Measurements from ENCODE around the gene RAG2.
A peak's percentile ranks its signal among the peaks of the same experiment; 100 is the strongest.

The RAG2 gene

GRCh38 chr11:36586543-36586942 is 11.5 kb downstream of the RAG2 start:
- no peaks in the 10 kb centered on the region for H3K4me1 ChIP-seq
- no peak overlapping the region for H3K4me3 ChIP-seq
- no peak for DNase-seq (ENCODE audit: low spot score in 2 of 2)
- peaks cover 18% of the 10 kb centered on the region for H3K27me3 ChIP-seq (ENCODE audit: low read depth)
- in situ Hi-C loops (cut with MboI; ENCODE audit: low sequenced_read_pairs): no loop called here
- H3K36me3 ChIP-seq (replicated peaks): no peaks in the 10 kb centered on the region
- H3K9me3 ChIP-seq: no peaks in the 10 kb centered on the region

GRCh38 chr11:36583667-36584066 is 14.4 kb downstream of the RAG2 start:
- Histone ChIP-seq H3K4me3 (no peak overlapping the region), H3K27me3 (ENCODE audit: low read depth) (no peaks in the 10 kb centered on the region; the same call in 1 of the 2 replicates), H3K36me3 (replicated peaks) (no peaks in the 10 kb centered on the region), H3K4me1 (no peaks in the 10 kb centered on the region), H3K9me3 (no peaks in the 10 kb centered on the region)
- in situ Hi-C loops (cut with MboI; ENCODE audit: low sequenced_read_pairs): no loop called here
- no peak for DNase-seq (ENCODE audit: low spot score in 2 of 2)

- Histone ChIP-seq H3K4me1 (no peaks in the 10 kb centered on the region), H3K36me3 (replicated peaks) (no peaks in the 10 kb centered on the region), H3K9me3 (no peaks in the 10 kb centered on the region), H3K27me3 (ENCODE audit: low read depth) (no peaks in the 10 kb centered on the region; the same call in 1 of the 2 replicates), H3K4me3 (no peak overlapping the region)
- no peak for DNase-seq (ENCODE audit: low spot score in 2 of 2)
- in situ Hi-C loops (cut with MboI; ENCODE audit: low sequenced_read_pairs): no loop called here
Measured at GRCh38 chr11:36581536-36581935, 16.5 kb downstream of the RAG2 start.

- H3K4me1 ChIP-seq: no peaks in the 10 kb centered on the region
- no peaks in the 10 kb centered on the region for H3K36me3 ChIP-seq (replicated peaks)
- H3K9me3 ChIP-seq: no peaks in the 10 kb centered on the region
- in situ Hi-C loops (cut with MboI; ENCODE audit: low sequenced_read_pairs): no loop called here
- no peak overlapping the region for H3K4me3 ChIP-seq
- no peaks in the 10 kb centered on the region for H3K27me3 ChIP-seq (ENCODE audit: low read depth)
- no peak for DNase-seq (ENCODE audit: low spot score in 2 of 2)
Measured at GRCh38 chr11:36578458-36578857, 19.6 kb downstream of the RAG2 start.

- no peak overlapping the region for H3K4me3 ChIP-seq
- no peaks in the 10 kb centered on the region for H3K9me3 ChIP-seq
- H3K27me3 ChIP-seq (ENCODE audit: low read depth): peaks cover 2% of the 10 kb centered on the region; the same call in 1 of the 2 replicates
- no peaks in the 10 kb centered on the region for H3K4me1 ChIP-seq
- in situ Hi-C loops (cut with MboI; ENCODE audit: low sequenced_read_pairs): no loop called here
- DNase-seq (ENCODE audit: low spot score in 2 of 2): no peak
- H3K36me3 ChIP-seq (replicated peaks): no peaks in the 10 kb centered on the region
Measured at GRCh38 chr11:36577859-36578258, 20.2 kb downstream of the RAG2 start.

- no peak for DNase-seq (ENCODE audit: low spot score in 2 of 2)
- H3K9me3 ChIP-seq: no peaks in the 10 kb centered on the region
- no peaks in the 10 kb centered on the region for H3K4me1 ChIP-seq
- in situ Hi-C loops (cut with MboI; ENCODE audit: low sequenced_read_pairs): no loop called here
- no peaks in the 10 kb centered on the region for H3K36me3 ChIP-seq (replicated peaks)
- H3K4me3 ChIP-seq: no peak overlapping the region
- H3K27me3 ChIP-seq (ENCODE audit: low read depth): peaks cover 4% of the 10 kb centered on the region
Measured at GRCh38 chr11:36577373-36577772, 20.7 kb downstream of the RAG2 start.

- H3K4me1 ChIP-seq: no peaks in the 10 kb centered on the region
- no peak overlapping the region for H3K4me3 ChIP-seq
- in situ Hi-C loops (cut with MboI; ENCODE audit: low sequenced_read_pairs): no loop called here
- H3K36me3 ChIP-seq (replicated peaks): no peaks in the 10 kb centered on the region
- peaks cover 9% of the 10 kb centered on the region for H3K27me3 ChIP-seq (ENCODE audit: low read depth)
- H3K9me3 ChIP-seq: no peaks in the 10 kb centered on the region
- DNase-seq (ENCODE audit: low spot score in 2 of 2): no peak
Measured at GRCh38 chr11:36574486-36574885, 23.6 kb downstream of the RAG2 start.

- H3K36me3 ChIP-seq (replicated peaks): no peaks in the 10 kb centered on the region
- H3K9me3 ChIP-seq: no peaks in the 10 kb centered on the region
- in situ Hi-C loops (cut with MboI; ENCODE audit: low sequenced_read_pairs): no loop called here
- no peak for DNase-seq (ENCODE audit: low spot score in 2 of 2)
- peaks cover 2% of the 10 kb centered on the region; the same call in 1 of the 2 replicates for H3K4me1 ChIP-seq
- H3K4me3 ChIP-seq: no peak overlapping the region
- H3K27me3 ChIP-seq (ENCODE audit: low read depth): peaks cover 9% of the 10 kb centered on the region
Measured at GRCh38 chr11:36569095-36569494, 28.9 kb downstream of the RAG2 start.

GRCh38 chr11:36567694-36568093 is 30.3 kb downstream of the RAG2 start, which contains the start of gene RAG1:
RAG1 (plus strand) TSS chr11:36568007; CDS start chr11:36573305, 5,298 bp downstream.
- no peak for DNase-seq (ENCODE audit: low spot score in 2 of 2)
- Histone ChIP-seq H3K4me1 (peaks cover 2% of the 10 kb centered on the region; the same call in 1 of the 2 replicates), H3K9me3 (no peaks in the 10 kb centered on the region), H3K4me3 (no peak within 1 kb of the TSS), H3K36me3 (replicated peaks) (no peaks in the 10 kb centered on the region), H3K27me3 (ENCODE audit: low read depth) (peaks cover 6% of the 10 kb centered on the region)
- in situ Hi-C loops (cut with MboI; ENCODE audit: low sequenced_read_pairs): no loop called here

GRCh38 chr11:36566407-36567053 is 31.5 kb downstream of the RAG2 start:
- Histone ChIP-seq H3K4me1 (peaks cover 2% of the 10 kb centered on the region; the same call in 1 of the 2 replicates), H3K36me3 (replicated peaks) (no peaks in the 10 kb centered on the region), H3K9me3 (no peaks in the 10 kb centered on the region), H3K27me3 (ENCODE audit: low read depth) (peaks cover 5% of the 10 kb centered on the region; the same call in 1 of the 2 replicates), H3K4me3 (no peak overlapping the region)
- in situ Hi-C loops (cut with MboI; ENCODE audit: low sequenced_read_pairs): no loop called here
- peak; percentile 3 to 12 for DNase-seq (ENCODE audit: low spot score in 2 of 2)

GRCh38 chr11:36565031-36565610 is 32.9 kb downstream of the RAG2 start:
- in situ Hi-C loops (cut with MboI; ENCODE audit: low sequenced_read_pairs): no loop called here
- Histone ChIP-seq H3K4me1 (peaks cover 2% of the 10 kb centered on the region; the same call in 1 of the 2 replicates), H3K4me3 (no peak overlapping the region), H3K27me3 (ENCODE audit: low read depth) (no peaks in the 10 kb centered on the region; the same call in 1 of the 2 replicates), H3K9me3 (no peaks in the 10 kb centered on the region), H3K36me3 (replicated peaks) (no peaks in the 10 kb centered on the region)
- DNase-seq (ENCODE audit: low spot score in 2 of 2): no peak

- DNase-seq (ENCODE audit: low spot score in 2 of 2): peak; percentile 66 to 69
- H3K9me3 ChIP-seq: no peaks in the 10 kb centered on the region
- in situ Hi-C loops (cut with MboI; ENCODE audit: low sequenced_read_pairs): loop anchor here (5.0 kb wide), 1 partner anchor 183 kb away; no protein-coding TSS in a partner anchor
- H3K4me1 ChIP-seq: peaks cover 2% of the 10 kb centered on the region; the same call in 1 of the 2 replicates
- no peaks in the 10 kb centered on the region; the same call in 1 of the 2 replicates for H3K27me3 ChIP-seq (ENCODE audit: low read depth)
- H3K4me3 ChIP-seq: no peak overlapping the region
- H3K36me3 ChIP-seq (replicated peaks): no peaks in the 10 kb centered on the region
Measured at GRCh38 chr11:36564376-36565030, 33.5 kb downstream of the RAG2 start.

- no peak for DNase-seq (ENCODE audit: low spot score in 2 of 2)
- H3K9me3 ChIP-seq: no peaks in the 10 kb centered on the region
- no peak overlapping the region for H3K4me3 ChIP-seq
- in situ Hi-C loops (cut with MboI; ENCODE audit: low sequenced_read_pairs): no loop called here
- no peaks in the 10 kb centered on the region for H3K36me3 ChIP-seq (replicated peaks)
- no peaks in the 10 kb centered on the region; the same call in 1 of the 2 replicates for H3K27me3 ChIP-seq (ENCODE audit: low read depth)
- no peaks in the 10 kb centered on the region; the same call in 1 of the 2 replicates for H3K4me1 ChIP-seq
Measured at GRCh38 chr11:36558571-36559413, 39.2 kb downstream of the RAG2 start.

Data from HAP-1 (cell line).